AG08396 (cell line): ENCODE measurements around the gene SOX5.

Experiments
- DNase-seq: peaks from one replicate; pipeline ENCODE4 v3.0.0; 2012; ENCODE audit warnings: low spot score, mixed read lengths

Gene SOX5

GRCh38 chr12:23949348-23950209 lies at the start of gene SOX5:
Gene SOX5, minus strand, starts transcription at chr12:23949670. Its CDS starts 69 bp downstream, at chr12:23949601.
- DNase-seq, result peak; percentile 65

GRCh38 chr12:23987046-23987445 lies 37.6 kb upstream of the SOX5 start:
- no peak for DNase-seq

- DNase-seq, result no peak
These were observed 31.4 kb upstream of the SOX5 start for GRCh38 chr12:23980826-23981225.

- DNase-seq, result no peak
These were observed 15.3 kb upstream of the SOX5 start for GRCh38 chr12:23964812-23965211.

GRCh38 chr12:23959826-23960225 lies 10.4 kb upstream of the SOX5 start:
- DNase-seq, result no peak

GRCh38 chr12:23954332-23954731 lies 4.9 kb upstream of the SOX5 start:
- DNase-seq, result no peak

- DNase-seq, result no peak
These were observed 2.6 kb upstream of the SOX5 start for GRCh38 chr12:23952071-23952470.

- DNase-seq, result no peak
These were observed 1.4 kb upstream of the SOX5 start for GRCh38 chr12:23950775-23951451.

- DNase-seq, result peak; percentile 26
These were observed 822 bp upstream of the SOX5 start for GRCh38 chr12:23950210-23950774.

- no peak for DNase-seq
These were observed 1.2 kb downstream of the SOX5 start for GRCh38 chr12:23948291-23948690.

GRCh38 chr12:23947395-23947794 lies 2.1 kb downstream of the SOX5 start:
- no peak for DNase-seq

- no peak for DNase-seq
These were observed 4.2 kb downstream of the SOX5 start for GRCh38 chr12:23945249-23945648.

- no peak for DNase-seq
These were observed 5.4 kb downstream of the SOX5 start for GRCh38 chr12:23944067-23944466.

GRCh38 chr12:23942841-23943240 lies 6.6 kb downstream of the SOX5 start:
- no peak for DNase-seq

GRCh38 chr12:23941780-23942179 lies 7.7 kb downstream of the SOX5 start:
- DNase-seq, result no peak

GRCh38 chr12:23938422-23938821 lies 11.0 kb downstream of the SOX5 start:
- DNase-seq, result no peak

GRCh38 chr12:23931176-23931575 lies 18.3 kb downstream of the SOX5 start:
- DNase-seq, result no peak

GRCh38 chr12:23930599-23930998 lies 18.9 kb downstream of the SOX5 start:
- no peak for DNase-seq

- DNase-seq, result no peak
These were observed 19.6 kb downstream of the SOX5 start for GRCh38 chr12:23929906-23930305.

- no peak for DNase-seq
These were observed 21.6 kb downstream of the SOX5 start for GRCh38 chr12:23927907-23928306.

- DNase-seq, result peak; percentile 5
These were observed 28.2 kb downstream of the SOX5 start for GRCh38 chr12:23921099-23921856.

- DNase-seq, result no peak
These were observed 37.9 kb downstream of the SOX5 start for GRCh38 chr12:23911574-23911973.
